HCT116 (cell line): ENCODE data around the gene TRPV5. TPM values are rescaled to one million over a fixed set of nuclear protein-coding genes. Genes with fewer than 3 reads are reported as not detected.

Experiments
- ATAC-seq: fragments of 200-7000 bp; cut with Tn5 transposase; 2 replicates; pipeline ENCODE4 v1.9.1; 2020; ENCODE audit warnings: mild to moderate bottlenecking, moderate library complexity
- BruUV-seq: library from RNA; stranded (reverse); fragments of 400-500 nt; replicated peaks from 2 replicates; lab custom pipeline; 2021; lab: Mats Ljungman, UMichigan
- CTCF ChIA-PET: fragments of 300-600 bp; sonication (Branson Sonifier 250); formaldehyde crosslinking; loops from one replicate; lab custom pipeline; 2021; ENCODE audit warnings: antibody characterized with exemption; lab: Charles Lee
- POLR2A ChIA-PET: fragments of 300-600, 350-600 bp; sonication (Branson Sonifier 250); formaldehyde crosslinking; loops from one replicate; lab custom pipeline; 2021; ENCODE audit warnings: antibody characterized with exemption; lab: Charles Lee
- RAD21 ChIA-PET, 2 experiments: fragments of 300-600 bp; sonication (Branson Sonifier 250); formaldehyde crosslinking; loops; one replicate each; lab custom pipeline; 2023; ENCODE audit warnings: low total read pairs in 2 of 2; ENCODE audit not compliant: uncharacterized antibody in 2 of 2, unreplicated experiment in 2 of 2, low non-redundant PET in 1 of 2; lab: Charles Lee
- DNase-seq: peaks from one replicate; pipeline ENCODE4 v3.0.0-alpha.2; 2010; ENCODE audit warnings: low read depth, low spot score
- H2AFZ ChIP-seq: fragments of 200-600 bp; shearing (Covaris generic), sonication (generic); 2 replicates; pipeline ENCODE4 v1.6.1; 2017; ENCODE audit warnings: low read depth, mixed run types, mixed read lengths, antibody characterized with exemption, low read length; ENCODE audit not compliant: poor library complexity, severe bottlenecking
- H3K27ac ChIP-seq: 2 replicates; pipeline ENCODE4 v1.5.1; 2012; ENCODE audit warnings: low read depth, low read length
- H3K27me3 ChIP-seq: fragments of 200-600 bp; sonication (generic); 2 replicates; pipeline ENCODE4 v1.6.1; 2016; ENCODE audit warnings: mixed run types, low read length, mixed read lengths; ENCODE audit not compliant: insufficient read depth
- H3K36me3 ChIP-seq, 2 experiments: fragments of 200-500 bp in 1 of 2; fragments of 200-600 bp in 1 of 2; sonication (Bioruptor generic) in 1 of 2; sonication (generic) in 1 of 2; 2 replicates each; pipeline versions ENCODE4 v1.5.1 to v1.6.1; 2014 to 2016; ENCODE audit warnings: low read length in 2 of 2, inconsistent platforms in 1 of 2, mixed read lengths in 1 of 2, mixed run types in 1 of 2; ENCODE audit not compliant: insufficient read depth in 2 of 2, control insufficient read depth in 1 of 2
- H3K4me1 ChIP-seq, 2 experiments: fragments of 200-600 bp in 1 of 2; sonication (generic) in 1 of 2; 2 replicates each; pipeline versions ENCODE4 v1.5.1 to v1.6.1; 2012 to 2017; ENCODE audit warnings: low read length in 2 of 2, inconsistent platforms in 1 of 2, mild to moderate bottlenecking in 1 of 2, mixed read lengths in 1 of 2, mixed run types in 1 of 2, moderate library complexity in 1 of 2; ENCODE audit not compliant: insufficient read depth in 2 of 2, control insufficient read depth in 1 of 2
- H3K4me2 ChIP-seq: fragments of 200-600 bp; sonication (generic); 2 replicates; pipeline ENCODE4 v1.6.1; 2017; ENCODE audit warnings: mixed run types, low read length, mixed read lengths
- H3K4me3 ChIP-seq, 2 experiments: fragments of 200-600 bp in 1 of 2; sonication (generic) in 1 of 2; replicated peaks in 1 of 2; 2 replicates each; pipeline ENCODE4 v1.5.1; 2011 to 2016; ENCODE audit warnings: low read length in 2 of 2, control low read depth in 1 of 2, low read depth in 1 of 2, mild to moderate bottlenecking in 1 of 2, mixed read lengths in 1 of 2, mixed run types in 1 of 2
- H3K79me2 ChIP-seq: fragments of 200-600 bp; sonication (generic); 2 replicates; pipeline ENCODE4 v1.6.1; 2017; ENCODE audit warnings: mild to moderate bottlenecking, mixed run types, low read length, moderate library complexity, mixed read lengths; ENCODE audit not compliant: insufficient read depth
- H3K9ac ChIP-seq: fragments of 200-600 bp; sonication (generic); 2 replicates; pipeline ENCODE4 v1.6.1; 2016; ENCODE audit warnings: low read length, mixed read lengths
- H3K9me2 ChIP-seq: fragments of 200-600 bp; sonication (generic), shearing (Covaris generic); 2 replicates; pipeline ENCODE4 v1.6.1; 2017; ENCODE audit warnings: mixed run types, mild to moderate bottlenecking, moderate library complexity; ENCODE audit not compliant: insufficient read depth
- H3K9me3 ChIP-seq, 2 experiments: fragments of 200-500 bp in 1 of 2; fragments of 200-600 bp in 1 of 2; sonication (Bioruptor generic) in 1 of 2; sonication (generic) in 1 of 2; 2 replicates each; pipeline ENCODE4 v1.6.1; 2014 to 2017; ENCODE audit warnings: low read length in 2 of 2, mixed read lengths in 2 of 2, inconsistent platforms in 1 of 2, low read depth in 1 of 2, mild to moderate bottlenecking in 1 of 2, mixed run types in 1 of 2, moderate library complexity in 1 of 2; ENCODE audit not compliant: control insufficient read depth in 1 of 2, insufficient read depth in 1 of 2
- H4K20me1 ChIP-seq: fragments of 200-600 bp; sonication (generic), shearing (Covaris generic); 2 replicates; pipeline ENCODE4 v1.6.1; 2017; ENCODE audit warnings: mixed run types, mild to moderate bottlenecking, moderate library complexity; ENCODE audit not compliant: insufficient read depth
- CEBPB ChIP-seq: IDR thresholded peaks from 2 replicates; pipeline ENCODE4 v1.6.1; 2012; ENCODE audit warnings: low read depth
- EGR1 ChIP-seq: IDR thresholded peaks from 2 replicates; pipeline ENCODE4 v1.6.1; 2012; ENCODE audit warnings: low read depth
- EZH2 ChIP-seq: fragments of 200-600 bp; sonication (generic); IDR thresholded peaks from 2 replicates; pipeline ENCODE4 v1.6.1; 2017; ENCODE audit warnings: antibody characterized with exemption, mixed run types
- JUND ChIP-seq: IDR thresholded peaks from 2 replicates; pipeline ENCODE4 v1.6.1; 2012
- POLR2AphosphoS5 ChIP-seq: IDR thresholded peaks from 2 replicates; pipeline ENCODE4 v1.6.1; 2011; ENCODE audit warnings: mild to moderate bottlenecking, low read depth, low read length, moderate library complexity
- RAD21 ChIP-seq: IDR thresholded peaks from 2 replicates; pipeline ENCODE4 v1.6.1; 2012; ENCODE audit warnings: low read depth, mild to moderate bottlenecking
- SIN3A ChIP-seq: IDR thresholded peaks from 2 replicates; pipeline ENCODE4 v1.6.1; 2012; ENCODE audit warnings: low read depth
- SP1 ChIP-seq: IDR thresholded peaks from 2 replicates; pipeline ENCODE4 v1.6.1; 2012; ENCODE audit warnings: low read depth
- TCF7L2 ChIP-seq: IDR thresholded peaks from 2 replicates; pipeline ENCODE4 v1.7.0; 2011; ENCODE audit warnings: borderline replicate concordance, inconsistent platforms; ENCODE audit not compliant: insufficient read depth, insufficient read length; ENCODE audit errors: extremely low read depth
- YY1 ChIP-seq: IDR thresholded peaks from 2 replicates; pipeline ENCODE4 v1.6.1; 2011; ENCODE audit warnings: low read length, low read depth, moderate library complexity, mild to moderate bottlenecking; ENCODE audit not compliant: insufficient replicate concordance; ENCODE audit errors: extremely low read depth
- ZFX ChIP-seq: fragments of 450-650 bp; IDR thresholded peaks from 2 replicates; pipeline ENCODE4 v1.6.1; 2017
- intact Hi-C: fragments of 100-400 bp; cut with micrococcal nuclease; formaldehyde crosslinking; loops from 2 replicates; pipeline ENCODE4 v1.10.0; 2022
- total RNA-seq: library from RNA; stranded (reverse); gene quantifications from one replicate; pipeline ENCODE4 v1.2.1, GENCODE V29; 2021; ENCODE audit not compliant: unreplicated experiment
- TF ChIP-seq, protein P1 (sequence below): IDR thresholded peaks from 2 replicates; pipeline ENCODE4 v1.6.1; 2012; ENCODE audit warnings: low read depth
- TF ChIP-seq, protein P2 (sequence below): IDR thresholded peaks from 2 replicates; pipeline ENCODE4 v1.6.1; 2012
- TF ChIP-seq, protein P3 (sequence below), 3 experiments: fragments of 200-600 bp in 1 of 3; sonication (generic) in 1 of 3; IDR thresholded peaks in 2 of 3; conservative IDR thresholded peaks in 1 of 3; 2 replicates each; pipeline ENCODE4 v1.5.1; 2012 to 2017; ENCODE audit warnings: low read depth in 2 of 3, low read length in 2 of 3, antibody characterized with exemption in 1 of 3, borderline replicate concordance in 1 of 3, control low read depth in 1 of 3, mild to moderate bottlenecking in 1 of 3, mixed read lengths in 1 of 3, mixed run types in 1 of 3, moderate library complexity in 1 of 3; ENCODE audit not compliant: insufficient read depth in 1 of 3

The TRPV5 gene
- total RNA-seq, 1 experiment from 2014 or later = not detected

DNA sequence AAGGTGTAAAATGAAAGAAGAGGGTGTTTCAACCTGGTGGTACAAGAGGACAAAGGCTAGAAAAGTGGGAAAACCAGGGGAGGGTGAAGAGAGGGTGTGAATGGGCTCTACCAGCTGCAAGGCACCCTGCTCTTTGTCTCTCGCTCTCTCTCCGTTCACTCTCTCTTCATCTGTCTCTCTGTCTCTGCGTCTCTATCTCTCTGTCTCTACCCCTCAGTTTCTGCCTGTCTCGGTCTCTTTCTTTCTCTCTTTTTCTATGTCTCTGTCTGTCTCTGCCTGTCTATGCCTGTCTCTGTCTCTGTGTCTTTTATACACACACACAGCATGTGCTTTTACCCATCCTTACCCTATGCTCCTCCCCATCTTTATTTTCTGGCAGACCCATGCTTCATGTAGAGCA lies 5.1 kb upstream of the TRPV5 start (continued):
- TF ChIP-seq, protein P1, sequence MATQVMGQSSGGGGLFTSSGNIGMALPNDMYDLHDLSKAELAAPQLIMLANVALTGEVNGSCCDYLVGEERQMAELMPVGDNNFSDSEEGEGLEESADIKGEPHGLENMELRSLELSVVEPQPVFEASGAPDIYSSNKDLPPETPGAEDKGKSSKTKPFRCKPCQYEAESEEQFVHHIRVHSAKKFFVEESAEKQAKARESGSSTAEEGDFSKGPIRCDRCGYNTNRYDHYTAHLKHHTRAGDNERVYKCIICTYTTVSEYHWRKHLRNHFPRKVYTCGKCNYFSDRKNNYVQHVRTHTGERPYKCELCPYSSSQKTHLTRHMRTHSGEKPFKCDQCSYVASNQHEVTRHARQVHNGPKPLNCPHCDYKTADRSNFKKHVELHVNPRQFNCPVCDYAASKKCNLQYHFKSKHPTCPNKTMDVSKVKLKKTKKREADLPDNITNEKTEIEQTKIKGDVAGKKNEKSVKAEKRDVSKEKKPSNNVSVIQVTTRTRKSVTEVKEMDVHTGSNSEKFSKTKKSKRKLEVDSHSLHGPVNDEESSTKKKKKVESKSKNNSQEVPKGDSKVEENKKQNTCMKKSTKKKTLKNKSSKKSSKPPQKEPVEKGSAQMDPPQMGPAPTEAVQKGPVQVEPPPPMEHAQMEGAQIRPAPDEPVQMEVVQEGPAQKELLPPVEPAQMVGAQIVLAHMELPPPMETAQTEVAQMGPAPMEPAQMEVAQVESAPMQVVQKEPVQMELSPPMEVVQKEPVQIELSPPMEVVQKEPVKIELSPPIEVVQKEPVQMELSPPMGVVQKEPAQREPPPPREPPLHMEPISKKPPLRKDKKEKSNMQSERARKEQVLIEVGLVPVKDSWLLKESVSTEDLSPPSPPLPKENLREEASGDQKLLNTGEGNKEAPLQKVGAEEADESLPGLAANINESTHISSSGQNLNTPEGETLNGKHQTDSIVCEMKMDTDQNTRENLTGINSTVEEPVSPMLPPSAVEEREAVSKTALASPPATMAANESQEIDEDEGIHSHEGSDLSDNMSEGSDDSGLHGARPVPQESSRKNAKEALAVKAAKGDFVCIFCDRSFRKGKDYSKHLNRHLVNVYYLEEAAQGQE = no peak
- TF ChIP-seq SP1 = no peak
- TF ChIP-seq, protein P2, sequence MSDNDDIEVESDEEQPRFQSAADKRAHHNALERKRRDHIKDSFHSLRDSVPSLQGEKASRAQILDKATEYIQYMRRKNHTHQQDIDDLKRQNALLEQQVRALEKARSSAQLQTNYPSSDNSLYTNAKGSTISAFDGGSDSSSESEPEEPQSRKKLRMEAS = no peak
- no peak for TF ChIP-seq TCF7L2
- TF ChIP-seq JUND = no peak

DNA sequence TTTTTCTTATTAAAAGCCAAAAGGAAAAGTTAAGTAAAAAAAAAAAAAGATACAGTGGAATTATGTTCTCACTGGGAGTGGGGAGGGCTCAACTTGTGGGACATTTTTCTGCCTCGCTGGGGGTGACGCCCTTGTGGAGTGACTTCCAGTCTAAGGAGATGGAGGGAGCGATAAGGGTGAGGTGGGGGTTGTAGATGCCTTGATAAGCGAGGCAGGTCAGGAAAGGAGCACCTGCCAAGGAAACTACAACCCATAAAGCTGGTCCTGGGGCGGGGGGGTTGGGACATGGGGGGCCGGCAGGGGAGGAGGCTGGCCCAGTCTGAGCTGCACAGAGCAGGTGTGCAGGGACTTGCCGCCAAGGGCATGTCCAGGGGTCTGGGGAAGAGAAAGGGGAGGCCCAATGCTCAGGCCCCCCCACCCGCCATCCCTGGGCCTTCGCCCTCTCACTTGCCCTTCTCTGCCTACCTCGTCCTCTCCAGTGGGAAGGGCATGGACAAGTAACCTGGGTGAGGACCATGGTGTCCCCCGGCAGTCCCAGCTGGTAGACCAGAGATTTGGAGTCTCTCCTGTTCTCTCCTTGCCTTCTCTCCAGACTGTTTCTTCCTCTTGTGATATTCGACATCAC lies 2.5 kb upstream of the TRPV5 start:
- no peak for DNase-seq
- Histone ChIP-seq H3K27ac (no peak overlapping the region), H4K20me1 (no peaks in the 10 kb centered on the region), H3K36me3 (no peaks in the 10 kb centered on the region), H3K4me1 (no peaks in the 10 kb centered on the region), H2AFZ (no peak overlapping the region), H3K9ac (no peak overlapping the region), H3K9me3 (no peaks in the 10 kb centered on the region), H3K79me2 (no peaks in the 10 kb centered on the region), H3K27me3 (no peaks in the 10 kb centered on the region), H3K4me3 (no peak overlapping the region), H3K9me2 (no peaks in the 10 kb centered on the region), H3K4me2 (no peak overlapping the region)
- no peak for ATAC-seq
- ChIA-PET RAD21 (no interaction called here), CTCF (no interaction called here), POLR2A (no interaction called here)
- BruUV-seq = no TSS peak
- intact Hi-C loops = no loop called here
- no peak for TF ChIP-seq SP1
- no peak for TF ChIP-seq RAD21
- TF ChIP-seq POLR2AphosphoS5 = no peak
- TF ChIP-seq, protein P3, sequence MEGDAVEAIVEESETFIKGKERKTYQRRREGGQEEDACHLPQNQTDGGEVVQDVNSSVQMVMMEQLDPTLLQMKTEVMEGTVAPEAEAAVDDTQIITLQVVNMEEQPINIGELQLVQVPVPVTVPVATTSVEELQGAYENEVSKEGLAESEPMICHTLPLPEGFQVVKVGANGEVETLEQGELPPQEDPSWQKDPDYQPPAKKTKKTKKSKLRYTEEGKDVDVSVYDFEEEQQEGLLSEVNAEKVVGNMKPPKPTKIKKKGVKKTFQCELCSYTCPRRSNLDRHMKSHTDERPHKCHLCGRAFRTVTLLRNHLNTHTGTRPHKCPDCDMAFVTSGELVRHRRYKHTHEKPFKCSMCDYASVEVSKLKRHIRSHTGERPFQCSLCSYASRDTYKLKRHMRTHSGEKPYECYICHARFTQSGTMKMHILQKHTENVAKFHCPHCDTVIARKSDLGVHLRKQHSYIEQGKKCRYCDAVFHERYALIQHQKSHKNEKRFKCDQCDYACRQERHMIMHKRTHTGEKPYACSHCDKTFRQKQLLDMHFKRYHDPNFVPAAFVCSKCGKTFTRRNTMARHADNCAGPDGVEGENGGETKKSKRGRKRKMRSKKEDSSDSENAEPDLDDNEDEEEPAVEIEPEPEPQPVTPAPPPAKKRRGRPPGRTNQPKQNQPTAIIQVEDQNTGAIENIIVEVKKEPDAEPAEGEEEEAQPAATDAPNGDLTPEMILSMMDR (IDR thresholded peaks at IDR 0.05 in 2 of 3, conservative IDR thresholded peaks at IDR 0.05 in 1 of 3; ENCODE audit: borderline replicate concordance in 1 of 3, insufficient read depth in 1 of 3, low read depth in 2 of 3, low read length in 2 of 3) = no peak
- no peak for TF ChIP-seq SIN3A
- no peak for TF ChIP-seq YY1
- no peak for TF ChIP-seq TCF7L2
- TF ChIP-seq EZH2 = no peak
- TF ChIP-seq EGR1 = no peak
- TF ChIP-seq CEBPB = no peak
- TF ChIP-seq, protein P1 = no peak
- TF ChIP-seq, protein P2 = no peak
- TF ChIP-seq ZFX = no peak
